Body of pancreas (tissue), 4 donors: ENCODE results near the gene RAPGEF1.

ENCODE experiments used
- CTCF ChIP-seq, 7 experiments: fragments of 450-650 bp in 4 of 7; fragments of 200-600 bp in 3 of 7; sonication (generic) in 3 of 7; IDR thresholded peaks; one replicate each; pipeline ENCODE4 v1.5.1; 2016 to 2019; ENCODE audit warnings: antibody characterized with exemption in 7 of 7
- POLR2A ChIP-seq, 3 donors: fragments of 450-650 bp; IDR thresholded peaks; one replicate each; pipeline ENCODE4 v1.6.1; 2016; ENCODE audit warnings: antibody characterized with exemption in 3 of 3, mild to moderate bottlenecking in 2 of 3

GRCh38 chr9:131722255-131722654 is 17.6 kb downstream of the RAPGEF1 start:
- TF ChIP-seq CTCF (IDR thresholded peaks at IDR 0.05) (no peak), POLR2A (IDR thresholded peaks at IDR 0.05) (no peak)
